ENCODE results near the gene INTS6. TPM values are rescaled to one million over a fixed set of nuclear protein-coding genes. Genes with fewer than 3 reads are reported as not detected.

INTS6 gene
- total and polyA plus RNA-seq, 2 of the 4 experiments (the other 2 are of a cell fraction): 12.9 to 42.3 TPM

- H3K4me1 ChIP-seq (ENCODE audit: control insufficient read depth, insufficient read depth, low read length): peaks cover 4% of the 10 kb centered on the region
- no peak overlapping the region for H2BK20ac ChIP-seq (ENCODE audit: low read depth, low read length)
- no peaks in the 10 kb centered on the region for H3K27me3 ChIP-seq (ENCODE audit: control insufficient read depth, insufficient read depth, low read length)
- H3K4me3 ChIP-seq (ENCODE audit: insufficient read depth, low read depth, low read length): no peak overlapping the region
- no peak overlapping the region for H3K4ac ChIP-seq (ENCODE audit: low read depth, low read length)
- BruUV-seq (replicated peaks): no TSS peak
- H3K36me3 ChIP-seq (ENCODE audit: control insufficient read depth, insufficient read depth, low read length): peaks cover 8% of the 10 kb centered on the region
- no peak overlapping the region for H3K4me2 ChIP-seq (ENCODE audit: low read depth, low read length)
- H3K14ac ChIP-seq (replicated peaks; ENCODE audit: low read depth, low read length): no peak overlapping the region
- ATAC-seq (ENCODE audit: low read depth): no peak
- no peak overlapping the region for H2AK5ac ChIP-seq (ENCODE audit: low read depth, low read length)
- H2BK120ac ChIP-seq (ENCODE audit: low read depth, low read length): no peak overlapping the region
- peaks cover 31 to 52% of the 10 kb centered on the region in 2 experiments for H3K79me1 ChIP-seq (ENCODE audit: low read depth in 1 of 2, low read length in 2 of 2)
- ChIA-PET CTCF (no interaction called here), POLR2A (ENCODE audit: unreplicated experiment) (no interaction called here)
- dilution Hi-C loops (cut with HindIII; ENCODE audit: low sequenced_read_pairs, unreplicated experiment) (no loop called here), intact Hi-C loops (cut with micrococcal nuclease) (no loop called here), in situ Hi-C loops (cut with MboI; ENCODE audit: low sequenced_read_pairs) (loop anchor here (25.0 kb wide), 1 partner anchor 720 kb away; the partner anchor contains the start of gene NEK5)
- no peak overlapping the region for H2AK9ac ChIP-seq (replicated peaks; ENCODE audit: low read depth, low read length, poor library complexity)
- H2BK15ac ChIP-seq (ENCODE audit: low read depth, low read length): no peak overlapping the region
- H2AFZ ChIP-seq (replicated peaks; ENCODE audit: low read length, poor library complexity): no peak overlapping the region
- no CpG with 5 or more reads among the region's 4 CpGs for WGBS, 2 experiments (ENCODE audit: extremely low coverage in 2 of 2, insufficient read length in 1 of 2)
- H4K91ac ChIP-seq (ENCODE audit: insufficient read depth, low read depth, low read length): no peak overlapping the region
- peaks cover 7% of the 10 kb centered on the region for H3K9me1 ChIP-seq (ENCODE audit: insufficient read depth, low read length)
- DNase-seq: no peak
- H3K56ac ChIP-seq (ENCODE audit: extremely low read depth, insufficient read depth, low read length): no peak overlapping the region
- no peak overlapping the region for H3K27ac ChIP-seq (ENCODE audit: insufficient read depth, low read length)
- TF ChIP-seq RAD21 (IDR thresholded peaks at IDR 0.05; ENCODE audit: low read length) (no peak), FOS (IDR thresholded peaks at IDR 0.05; ENCODE audit: low read depth, low read length) (no peak), MAFK (IDR thresholded peaks at IDR 0.05; ENCODE audit: low read depth, low read length) (no peak), RFX5 (IDR thresholded peaks at IDR 0.05; ENCODE audit: low read depth, low read length) (no peak), RCOR1 (IDR thresholded peaks at IDR 0.05; ENCODE audit: insufficient replicate concordance, low read length) (no peak), NFE2L2 (IDR thresholded peaks at IDR 0.05; ENCODE audit: low read depth, low read length) (no peak), SMC3 (IDR thresholded peaks at IDR 0.05; ENCODE audit: low read depth, low read length) (no peak)
- no peak overlapping the region for H4K8ac ChIP-seq (ENCODE audit: low read depth in 2 of 2, low read length in 2 of 2)
- no peaks in the 10 kb centered on the region; the same call in 1 of the 2 replicates for H3K9me3 ChIP-seq (ENCODE audit: control insufficient read depth, insufficient read depth, low read length)
- H3K18ac ChIP-seq (ENCODE audit: low read depth, low read length): no peak overlapping the region
- no peak overlapping the region for H3K9ac ChIP-seq (ENCODE audit: low read depth, low read length)
- no peak overlapping the region for H2BK5ac ChIP-seq (ENCODE audit: low read depth, low read length, poor library complexity, severe bottlenecking)
- H4K20me1 ChIP-seq (ENCODE audit: insufficient read depth, low read length): peaks cover 36% of the 10 kb centered on the region
- H4K5ac ChIP-seq (ENCODE audit: low read depth, low read length): no peak overlapping the region
- no peak overlapping the region for H3K23ac ChIP-seq (ENCODE audit: low read depth, low read length)
Measured at GRCh38 chr13:51417716-51418115, 35.1 kb downstream of the INTS6 start.
